Endometrial microvascular endothelial cells (primary cell): Measurements from ENCODE around the gene GOLGA8S. TPM values are rescaled to one million over a fixed set of nuclear protein-coding genes. Genes with fewer than 3 reads are reported as not detected.
"Not testable (repeated sequence)": the region's sequence is repeated elsewhere in the genome, so short reads cannot be mapped to it uniquely, and the experiment has no call there.

Experiments used
- in situ Hi-C: cut with HindIII; loops from 2 replicates; pipeline ENCODE4 v1.10.0; 2017; ENCODE audit warnings: low sequenced_read_pairs, low pct_unique_long_range_greater_than_20kb; ENCODE audit errors: inconsistent ontology term
- total RNA-seq: library from RNA; depleted of rRNA; stranded (reverse); fragments of >200 nt; gene quantifications from one replicate; pipeline ENCODE4 v1.2.3, GENCODE V29; 2015; ENCODE audit errors: inconsistent ontology term

GOLGA8S gene
- total RNA-seq, 1 donor from 2014 or later = 0.09 TPM

DNA sequence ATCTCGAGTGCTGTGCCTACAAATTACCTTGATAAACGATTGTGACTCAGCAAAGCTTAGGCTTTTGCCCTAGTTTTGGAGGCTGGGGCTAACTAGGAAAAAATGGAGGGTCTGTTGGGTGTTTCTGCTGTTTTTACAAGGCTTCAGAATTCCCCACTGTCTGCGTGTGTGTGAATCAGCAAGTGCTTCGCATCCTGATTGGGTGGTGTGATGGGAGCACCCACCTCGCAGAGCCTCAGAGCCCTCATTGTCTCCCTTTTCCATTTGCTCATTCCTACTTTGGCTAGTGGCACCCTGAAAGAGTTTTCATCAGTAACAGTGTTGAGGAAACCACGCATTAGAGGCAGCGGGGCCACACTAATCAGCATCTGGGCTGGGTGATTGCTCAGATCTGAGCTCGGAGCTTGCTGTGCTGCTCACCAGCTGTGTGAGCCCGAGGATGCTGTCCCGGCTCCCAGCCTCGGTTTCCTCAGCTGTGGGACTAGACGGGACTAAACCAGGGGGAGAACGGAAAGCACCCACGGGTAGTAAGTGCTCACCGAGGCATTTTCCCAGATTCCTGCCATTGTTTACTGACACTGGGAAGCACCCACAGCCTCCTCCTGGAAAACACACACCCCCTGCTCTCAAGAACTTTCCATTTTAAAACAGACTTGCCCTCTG, 40.6 kb downstream of the GOLGA8S start:
- in situ Hi-C loops = no loop called here

DNA sequence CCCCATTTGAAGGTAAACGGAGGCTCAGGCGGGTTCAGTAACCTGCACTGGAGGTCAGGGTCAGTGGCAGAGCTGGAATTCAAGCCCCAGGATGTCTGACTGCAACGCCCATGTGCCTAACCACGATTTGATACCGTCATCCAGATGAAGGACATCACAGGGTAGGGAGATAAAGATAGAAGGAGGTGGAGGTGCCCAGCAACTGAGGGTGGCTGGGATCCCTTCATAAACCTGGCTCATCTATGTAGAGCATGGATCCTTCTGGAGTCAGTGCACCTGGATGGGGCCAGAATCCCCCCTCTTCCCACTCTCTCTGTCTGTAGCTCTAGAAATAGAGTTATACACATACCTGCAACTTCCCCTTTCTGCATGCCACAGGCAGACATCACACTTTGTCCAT, 41.3 kb downstream of the GOLGA8S start:
- in situ Hi-C loops = no loop called here

DNA sequence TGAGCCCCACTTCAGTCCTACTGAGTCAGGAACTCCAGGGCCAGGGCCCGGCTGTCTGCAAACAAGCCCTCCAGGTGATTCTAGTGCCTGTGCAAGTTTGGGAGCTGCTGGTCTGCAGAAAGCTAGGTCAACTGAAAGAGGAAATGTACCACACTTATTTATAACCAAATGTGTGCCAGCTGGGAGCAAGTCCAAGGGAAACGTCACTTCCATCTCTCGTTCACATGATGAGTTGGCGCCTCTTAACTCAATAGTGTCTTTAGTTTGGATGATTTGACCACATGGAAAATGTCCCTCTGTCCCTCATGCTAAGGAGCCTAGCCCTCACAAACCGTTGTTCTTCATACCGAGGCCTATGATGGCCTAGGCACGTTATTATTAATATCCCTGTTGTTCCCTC, 43.2 kb downstream of the GOLGA8S start:
- in situ Hi-C loops = no loop called here

DNA sequence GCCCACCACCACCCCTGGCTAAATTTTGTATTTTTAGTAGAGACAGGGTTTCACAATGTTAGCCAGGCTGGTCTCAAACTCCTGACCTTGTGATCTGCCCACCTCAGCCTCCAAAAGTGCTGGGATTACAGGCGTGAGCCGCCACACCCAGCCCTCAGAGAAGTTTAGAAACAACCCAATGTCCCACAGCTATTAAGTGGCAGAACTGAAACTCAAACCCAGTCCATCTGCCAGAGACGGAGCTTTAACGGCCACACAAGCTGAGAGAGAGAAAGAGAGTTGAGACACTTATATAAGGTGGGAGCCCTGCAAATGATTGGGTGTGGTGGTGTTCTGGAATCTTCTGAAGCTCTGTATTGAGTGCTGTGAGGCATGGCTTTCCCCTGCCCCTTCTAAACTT, 43.8 kb downstream of the GOLGA8S start:
- in situ Hi-C loops = not testable (repeated sequence)

DNA sequence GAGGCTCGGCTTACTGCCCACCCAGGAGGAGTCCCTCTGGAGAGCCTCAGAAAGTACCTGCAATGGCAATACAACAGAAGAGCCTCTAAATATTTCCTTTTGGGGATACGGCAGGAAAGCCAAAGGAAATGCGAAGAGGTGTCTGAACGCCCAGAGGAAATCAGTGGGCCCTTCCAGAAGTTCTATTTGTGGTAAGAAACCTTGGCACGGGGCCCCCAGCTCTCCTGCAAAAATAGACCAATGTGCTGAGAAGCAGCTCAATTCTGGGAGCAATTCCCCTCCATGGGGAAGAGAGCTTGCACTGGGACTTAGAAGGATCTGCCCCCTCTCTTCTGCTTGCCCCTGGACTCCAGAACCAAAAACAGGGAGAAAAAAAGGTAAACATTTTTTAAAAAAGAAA, 44.7 kb downstream of the GOLGA8S start:
- in situ Hi-C loops = not testable (repeated sequence)

DNA sequence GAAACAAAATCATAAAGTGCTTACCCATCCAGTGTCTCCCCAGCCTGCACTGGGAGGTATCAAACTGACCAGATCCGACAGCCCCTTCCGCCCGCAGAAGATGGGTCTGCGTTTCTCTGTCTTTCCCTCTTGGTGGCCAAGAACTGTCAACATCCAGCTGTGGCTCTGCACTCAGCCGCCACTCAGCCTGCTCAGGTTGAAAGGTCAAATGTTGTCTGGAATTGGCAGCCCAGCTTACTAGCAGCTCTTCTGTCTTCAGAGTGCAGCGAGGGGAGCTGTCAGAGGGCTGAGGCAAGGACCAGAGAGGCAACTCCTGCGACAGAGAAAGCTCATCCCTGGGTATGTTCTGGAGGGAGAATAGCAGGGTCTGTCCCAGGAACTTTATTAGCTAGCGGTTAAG, 47.1 kb downstream of the GOLGA8S start:
- in situ Hi-C loops = no loop called here

DNA sequence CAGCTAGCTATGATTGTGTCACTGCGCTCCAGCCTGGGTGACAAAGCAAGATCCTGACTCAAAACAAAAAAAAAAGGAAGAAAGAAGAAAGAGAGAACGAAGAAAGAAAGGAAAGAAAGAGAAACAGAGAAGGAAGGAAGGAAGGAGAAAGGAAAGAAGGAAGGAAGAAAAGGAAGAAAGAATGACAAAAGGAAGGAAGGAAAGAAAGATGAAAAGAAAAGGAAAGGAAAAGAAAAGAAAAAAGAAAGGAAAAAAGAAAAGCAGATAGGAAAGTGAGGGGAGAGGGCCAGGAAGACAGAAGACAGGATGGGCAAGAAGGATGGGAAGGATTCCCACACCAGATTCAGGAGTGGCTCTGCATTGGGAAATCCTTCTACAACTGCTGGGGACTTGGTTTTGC, 47.6 kb downstream of the GOLGA8S start:
- in situ Hi-C loops = no loop called here

DNA sequence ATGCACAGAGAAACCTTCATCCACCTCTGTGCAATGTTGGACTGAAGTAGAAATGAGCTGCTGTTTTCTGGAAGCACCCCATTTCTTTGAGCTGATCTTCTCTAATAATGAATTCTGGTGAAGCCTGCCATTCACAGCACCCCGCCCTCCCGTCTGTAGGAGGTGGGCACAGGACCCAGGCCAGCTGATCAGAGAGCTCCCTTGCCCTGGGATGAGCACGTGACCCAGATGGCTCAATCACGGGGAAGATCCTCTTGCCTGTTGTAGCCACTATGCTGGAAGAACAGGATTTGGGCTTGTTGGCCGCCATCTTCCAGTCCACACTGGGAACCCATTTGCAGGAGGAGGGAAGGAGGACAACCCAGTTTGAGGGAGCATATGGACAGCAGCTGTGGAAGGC, 48.0 kb downstream of the GOLGA8S start:
- in situ Hi-C loops = no loop called here

DNA sequence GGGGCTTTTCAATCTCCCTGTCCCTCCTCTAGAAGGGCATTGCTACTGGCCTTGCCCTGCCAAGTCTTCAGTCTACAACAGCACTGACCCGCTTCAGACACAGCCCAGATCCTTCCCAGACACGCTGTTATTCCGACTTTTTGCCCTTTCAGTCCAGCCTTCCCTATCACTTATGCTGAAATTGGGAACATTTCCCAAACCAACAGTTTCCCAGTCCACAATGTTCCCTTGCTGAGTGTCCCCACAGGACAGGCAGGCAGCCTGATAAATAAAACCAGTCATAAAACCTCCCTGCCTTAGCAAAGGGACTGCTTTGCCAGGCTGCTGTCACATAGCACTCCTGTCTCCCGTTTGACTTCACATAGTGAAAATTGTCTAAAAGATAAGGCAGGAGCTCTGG, 49.0 kb downstream of the GOLGA8S start:
- in situ Hi-C loops = no loop called here

DNA sequence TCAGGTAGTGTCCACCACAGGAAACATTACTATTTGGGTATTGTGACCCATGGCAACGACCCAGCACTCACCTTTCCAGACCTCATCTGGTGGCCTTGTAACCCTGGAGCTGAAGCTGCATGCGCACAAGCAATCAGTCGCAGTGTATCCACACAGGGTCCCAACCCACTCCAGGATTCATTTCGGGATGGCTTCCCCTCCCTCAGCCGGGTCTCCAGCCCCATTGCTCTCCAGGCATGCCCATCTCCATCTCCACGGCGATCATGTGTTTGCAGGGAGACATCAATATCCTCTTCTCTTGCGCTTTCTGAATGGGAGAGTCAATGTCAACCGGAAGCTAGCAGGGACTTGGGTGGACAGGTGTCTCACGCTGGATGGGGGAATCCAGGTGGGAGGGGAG, 57.3 kb downstream of the GOLGA8S start:
- in situ Hi-C loops = no loop called here

DNA sequence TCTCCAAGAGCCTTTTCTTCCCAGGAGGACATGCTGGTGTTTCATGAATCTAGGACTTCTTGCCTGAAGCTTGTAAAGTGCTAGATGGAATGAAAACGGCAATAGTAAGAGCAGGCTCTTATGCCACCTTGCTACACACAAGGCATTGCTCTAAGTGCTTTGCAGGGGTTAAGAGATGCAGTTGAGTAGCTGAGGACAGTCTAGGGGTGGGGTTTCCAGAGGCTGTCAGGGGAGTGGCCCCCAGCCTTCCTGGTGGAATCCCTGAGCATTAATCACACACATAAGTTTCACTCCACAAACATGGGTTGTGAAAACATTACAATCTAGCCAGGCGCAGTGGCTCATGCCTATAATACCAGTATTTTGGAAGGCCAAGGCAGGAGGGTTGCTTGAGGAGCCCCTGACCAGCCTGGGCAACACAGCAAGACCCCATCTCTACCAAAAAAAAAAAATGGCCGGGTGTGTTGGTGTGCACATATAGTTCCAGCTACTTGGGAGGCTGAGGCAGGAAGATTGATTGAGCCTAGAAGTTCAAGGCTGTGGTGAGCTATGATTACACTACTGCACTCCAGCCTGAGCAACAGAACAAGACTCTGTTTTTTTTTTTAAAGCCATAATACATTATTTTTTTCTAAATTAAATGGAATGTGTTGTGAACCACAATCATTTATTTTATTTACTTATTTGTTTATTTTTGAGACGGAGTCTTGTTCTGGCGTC, 58.5 kb downstream of the GOLGA8S start:
- in situ Hi-C loops = not testable (repeated sequence)

Other genes starting within 250 kb of the GOLGA8S start
- gene GOLGA6L1, start 217.9 kb upstream of the GOLGA8S start, total RNA-seq = not detected
- not detected for gene GOLGA6L26, start 20.6 kb upstream of the GOLGA8S start, total RNA-seq
- gene GOLGA6L2, start 92.5 kb downstream of the GOLGA8S start, total RNA-seq = not detected
- gene MKRN3, start 210.9 kb downstream of the GOLGA8S start, total RNA-seq = not detected